Fibroblast of lung (primary cell): ENCODE results near the gene PWWP2B.

Experiments
- CTCF ChIP-seq, 2 donors: IDR thresholded peaks in 1 of 2; conservative IDR thresholded peaks in 1 of 2; 1 replicate in 1 of 2; 2 replicates in 1 of 2; pipeline ENCODE4 v1.5.1; 2011 to 2012; ENCODE audit warnings: low read length in 2 of 2, control low read depth in 1 of 2, inconsistent platforms in 1 of 2, low read depth in 1 of 2, mild to moderate bottlenecking in 1 of 2
- EZH2 ChIP-seq: IDR thresholded peaks from 2 replicates; pipeline ENCODE4 v1.5.1; 2012; ENCODE audit warnings: low read length, control low read depth, mild to moderate bottlenecking; ENCODE audit errors: missing control alignments

GRCh38 chr10:132439025-132439388 lies 42.0 kb downstream of the PWWP2B start:
- TF ChIP-seq CTCF (conservative IDR thresholded peaks at IDR 0.05 in 1 of 2, IDR thresholded peaks at IDR 0.05 in 1 of 2; ENCODE audit: low read depth in 1 of 2, low read length in 2 of 2) (no peak), EZH2 (no peak)
